ENCODE results near the gene PLAU. TPM values are rescaled to one million over a fixed set of nuclear protein-coding genes. Genes with fewer than 3 reads are reported as not detected.

The PLAU gene
- total and polyA plus RNA-seq, 10 of the 15 experiments (the other 5 are each of a cell fraction or from before 2014, with no cell fraction given), result 2.5 to 20.9 (median 11.5) TPM

GRCh38 chr10:73922007-73922863 lies 11.3 kb downstream of the PLAU start:
- H3K4me1 ChIP-seq (ENCODE audit: control insufficient read depth, insufficient read depth, low read length), result peaks cover 3% of the 10 kb centered on the region; the same call in 1 of the 2 replicates
- 35% methylated on average over 6 of the region's 6 CpGs for WGBS (ENCODE audit: insufficient coverage, insufficient replicate concordance, low lambda C conversion rate, missing lambda C conversion rate)
- in situ Hi-C loops (cut with MboI), result no loop called here
- FAIRE-seq, result peak; percentile 81
- RAD21 ChIA-PET (ENCODE audit: unreplicated experiment), result interaction anchor here (0.7 kb wide), 1 partner anchor 123 kb away, joined by 3 read pairs; no protein-coding TSS in a partner anchor
- no peak overlapping the region for H3K9ac ChIP-seq (ENCODE audit: control insufficient read depth, insufficient read depth, low read length)
- peaks cover 0 to 6% of the 10 kb centered on the region in 2 experiments; a peak in 2 of 4 replicates for H3K27me3 ChIP-seq (replicated peaks in 1 of 2; ENCODE audit: control insufficient read depth in 2 of 2, insufficient read depth in 2 of 2, low read length in 1 of 2)
- DNase-seq (ENCODE audit: low read depth, low spot score), result no peak
- H4K20me1 ChIP-seq (ENCODE audit: control insufficient read depth, insufficient read depth), result no peaks in the 10 kb centered on the region
- H3K9me3 ChIP-seq (replicated peaks; ENCODE audit: control insufficient read depth, insufficient read depth, low read length), result peaks cover 15% of the 10 kb centered on the region
- H3K4me3 ChIP-seq, result no peak overlapping the region
- no TSS peak for BruUV-seq (replicated peaks)
- POLR2A ChIA-PET, result interaction anchor here (1.5 kb wide), 1 partner anchor 12 kb away, joined by 3 read pairs; the partner anchor contains the start of gene PLAU
- no peak overlapping the region for H3K27ac ChIP-seq (ENCODE audit: control insufficient read depth, insufficient read depth)
- ATAC-seq, result peak; percentile 66
- CTCF ChIA-PET, result interaction anchor here (5.2 kb wide), 1 partner anchor 18 kb away, joined by 27 read pairs; no protein-coding TSS in a partner anchor
- no peaks in the 10 kb centered on the region for H3K79me2 ChIP-seq (ENCODE audit: control insufficient read depth, insufficient read depth, low read length)
- SMC1A ChIA-PET (ENCODE audit: uncharacterized antibody, unreplicated experiment), result interaction anchor here (0.6 to 34.4 kb wide), 3 partner anchors 10 to 217 kb away, joined by 3 to 1048 read pairs (median 19); no protein-coding TSS in a partner anchor
- H3K4me2 ChIP-seq (ENCODE audit: control insufficient read depth, insufficient read depth), result peak overlapping the region; percentile 20; the same call in 1 of the 2 replicates
- H3K36me3 ChIP-seq (ENCODE audit: control insufficient read depth in 2 of 2, insufficient read depth in 2 of 2, low read length in 1 of 2), result no peaks in the 10 kb centered on the region
- intact Hi-C loops (cut with micrococcal nuclease; ENCODE audit: unreplicated experiment), result no loop called here
- no peak overlapping the region for H2AFZ ChIP-seq (ENCODE audit: control insufficient read depth, low read depth, low read length)
- no peak for TF ChIP-seq CEBPB (IDR thresholded peaks at IDR 0.05; ENCODE audit: borderline replicate concordance in 1 of 2, low read depth in 2 of 2, low read length in 2 of 2)
- TF ChIP-seq ATF7 (IDR thresholded peaks at IDR 0.05; ENCODE audit: low read depth), result no peak
- no peak for TF ChIP-seq JUNB (IDR thresholded peaks at IDR 0.05)
- no peak for TF ChIP-seq JUND (IDR thresholded peaks at IDR 0.05; ENCODE audit: low read depth, low read length)
- no peak for TF ChIP-seq RAD51 (IDR thresholded peaks at IDR 0.05)
- no peak for TF ChIP-seq SUPT20H (IDR thresholded peaks at IDR 0.05; ENCODE audit: borderline replicate concordance, control insufficient read depth, low read depth, low read length)
- no peak for TF ChIP-seq STAT3 (IDR thresholded peaks at IDR 0.05; ENCODE audit: low read depth, low read length)
- no peak for TF ChIP-seq RCOR1 (conservative IDR thresholded peaks at IDR 0.05; ENCODE audit: low read depth, low read length)
- TF ChIP-seq RFX5 (IDR thresholded peaks at IDR 0.05; ENCODE audit: low read depth, low read length), result no peak
- TF ChIP-seq, protein P1, sequence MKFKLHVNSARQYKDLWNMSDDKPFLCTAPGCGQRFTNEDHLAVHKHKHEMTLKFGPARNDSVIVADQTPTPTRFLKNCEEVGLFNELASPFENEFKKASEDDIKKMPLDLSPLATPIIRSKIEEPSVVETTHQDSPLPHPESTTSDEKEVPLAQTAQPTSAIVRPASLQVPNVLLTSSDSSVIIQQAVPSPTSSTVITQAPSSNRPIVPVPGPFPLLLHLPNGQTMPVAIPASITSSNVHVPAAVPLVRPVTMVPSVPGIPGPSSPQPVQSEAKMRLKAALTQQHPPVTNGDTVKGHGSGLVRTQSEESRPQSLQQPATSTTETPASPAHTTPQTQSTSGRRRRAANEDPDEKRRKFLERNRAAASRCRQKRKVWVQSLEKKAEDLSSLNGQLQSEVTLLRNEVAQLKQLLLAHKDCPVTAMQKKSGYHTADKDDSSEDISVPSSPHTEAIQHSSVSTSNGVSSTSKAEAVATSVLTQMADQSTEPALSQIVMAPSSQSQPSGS (IDR thresholded peaks at IDR 0.05; ENCODE audit: low read length), result no peak
- TF ChIP-seq SIX5 (IDR thresholded peaks at IDR 0.05; ENCODE audit: low read depth, low read length, severe bottlenecking), result no peak
- no peak for TF ChIP-seq YBX1 (IDR thresholded peaks at IDR 0.05)
- no peak for TF ChIP-seq CBX5 (IDR thresholded peaks at IDR 0.05; ENCODE audit: low read depth)
- TF ChIP-seq BCL3 (IDR thresholded peaks at IDR 0.05; ENCODE audit: borderline replicate concordance, insufficient read depth, low read depth, low read length, poor library complexity, severe bottlenecking), result no peak
- no peak for TF ChIP-seq HDAC2 (IDR thresholded peaks at IDR 0.05)
- peak; percentile 61 for TF ChIP-seq IKZF1 (conservative IDR thresholded peaks at IDR 0.05)
- no peak; a peak in 1 of 4 replicates for TF ChIP-seq BHLHE40 (IDR thresholded peaks at IDR 0.05; ENCODE audit: borderline replicate concordance in 1 of 2, low read depth in 2 of 2, low read length in 1 of 2)
- TF ChIP-seq NBN (IDR thresholded peaks at IDR 0.05), result no peak
- TF ChIP-seq, protein P2, sequence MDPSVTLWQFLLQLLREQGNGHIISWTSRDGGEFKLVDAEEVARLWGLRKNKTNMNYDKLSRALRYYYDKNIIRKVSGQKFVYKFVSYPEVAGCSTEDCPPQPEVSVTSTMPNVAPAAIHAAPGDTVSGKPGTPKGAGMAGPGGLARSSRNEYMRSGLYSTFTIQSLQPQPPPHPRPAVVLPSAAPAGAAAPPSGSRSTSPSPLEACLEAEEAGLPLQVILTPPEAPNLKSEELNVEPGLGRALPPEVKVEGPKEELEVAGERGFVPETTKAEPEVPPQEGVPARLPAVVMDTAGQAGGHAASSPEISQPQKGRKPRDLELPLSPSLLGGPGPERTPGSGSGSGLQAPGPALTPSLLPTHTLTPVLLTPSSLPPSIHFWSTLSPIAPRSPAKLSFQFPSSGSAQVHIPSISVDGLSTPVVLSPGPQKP (IDR thresholded peaks at IDR 0.05; ENCODE audit: low read depth, low read length), result no peak
- TF ChIP-seq SRF (IDR thresholded peaks at IDR 0.05; ENCODE audit: low read depth in 2 of 2, low read length in 2 of 2), result no peak

Data from GM12878 (cell line).